Measurements from ENCODE around the gene PEX6. TPM values are rescaled to one million over a fixed set of nuclear protein-coding genes. Genes with fewer than 3 reads are reported as not detected.

The PEX6 gene
- total and polyA plus RNA-seq, 2 of the 13 experiments (the other 11 are each of a cell fraction or from before 2014, with no cell fraction given): 5.1 to 6.7 TPM

DNA sequence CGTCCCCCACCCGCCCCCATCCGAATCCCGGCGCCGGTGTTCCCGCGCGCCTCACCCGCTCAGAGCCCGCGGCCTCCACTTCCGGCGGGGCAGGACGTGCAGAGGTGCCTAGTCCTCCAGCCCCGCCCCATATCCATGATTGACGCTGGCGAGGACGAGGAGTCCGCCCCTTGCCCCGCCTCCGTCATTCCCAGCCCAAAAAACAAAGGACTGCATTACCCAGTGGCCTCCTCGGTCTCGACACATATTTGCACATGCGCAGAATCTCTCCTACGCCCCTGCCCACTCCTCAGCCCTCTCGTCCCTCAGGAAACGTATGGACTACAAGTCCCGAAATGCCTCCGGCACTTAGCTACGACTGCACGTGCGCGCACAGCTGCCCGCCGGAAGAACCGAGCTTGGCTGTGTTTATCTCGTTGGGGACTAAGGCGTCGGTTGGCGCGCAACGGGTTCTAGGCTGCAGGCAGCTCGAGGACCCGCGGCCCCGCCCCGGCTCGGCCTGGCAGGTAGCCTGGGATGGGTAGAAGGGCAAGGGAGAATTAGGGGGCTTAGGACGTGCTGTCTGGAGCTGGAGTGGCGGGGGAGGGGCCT, 35.0 kb upstream of the PEX6 start, which contains the start of the genes KLHDC3 and MEA1 (continued):
- no peak for TF ChIP-seq HMG20A (CRISPR knock-in tag; IDR thresholded peaks at IDR 0.05; ENCODE audit: borderline replicate concordance)
- no peak; the same call in 1 of the 2 replicates for TF ChIP-seq ZSCAN9 (CRISPR knock-in tag; IDR thresholded peaks at IDR 0.05; ENCODE audit: borderline replicate concordance)
- no peak for TF ChIP-seq ZFAT (CRISPR knock-in tag; conservative IDR thresholded peaks at IDR 0.05)
- TF ChIP-seq, protein P1, sequence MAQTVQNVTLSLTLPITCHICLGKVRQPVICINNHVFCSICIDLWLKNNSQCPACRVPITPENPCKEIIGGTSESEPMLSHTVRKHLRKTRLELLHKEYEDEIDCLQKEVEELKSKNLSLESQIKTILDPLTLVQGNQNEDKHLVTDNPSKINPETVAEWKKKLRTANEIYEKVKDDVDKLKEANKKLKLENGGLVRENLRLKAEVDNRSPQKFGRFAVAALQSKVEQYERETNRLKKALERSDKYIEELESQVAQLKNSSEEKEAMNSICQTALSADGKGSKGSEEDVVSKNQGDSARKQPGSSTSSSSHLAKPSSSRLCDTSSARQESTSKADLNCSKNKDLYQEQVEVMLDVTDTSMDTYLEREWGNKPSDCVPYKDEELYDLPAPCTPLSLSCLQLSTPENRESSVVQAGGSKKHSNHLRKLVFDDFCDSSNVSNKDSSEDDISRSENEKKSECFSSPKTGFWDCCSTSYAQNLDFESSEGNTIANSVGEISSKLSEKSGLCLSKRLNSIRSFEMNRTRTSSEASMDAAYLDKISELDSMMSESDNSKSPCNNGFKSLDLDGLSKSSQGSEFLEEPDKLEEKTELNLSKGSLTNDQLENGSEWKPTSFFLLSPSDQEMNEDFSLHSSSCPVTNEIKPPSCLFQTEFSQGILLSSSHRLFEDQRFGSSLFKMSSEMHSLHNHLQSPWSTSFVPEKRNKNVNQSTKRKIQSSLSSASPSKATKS (CRISPR knock-in tag; IDR thresholded peaks at IDR 0.05): no peak
- no peak for TF ChIP-seq NR1H2 (CRISPR knock-in tag; IDR thresholded peaks at IDR 0.05; ENCODE audit: borderline replicate concordance, low read depth)
- no peak for TF ChIP-seq JUNB (CRISPR knock-in tag; IDR thresholded peaks at IDR 0.05; ENCODE audit: borderline replicate concordance)
- no peak for TF ChIP-seq ZNF12 (CRISPR knock-in tag; IDR thresholded peaks at IDR 0.05)
- TF ChIP-seq ZNF282 (IDR thresholded peaks at IDR 0.05; ENCODE audit: partially characterized antibody): no peak
- no peak for TF ChIP-seq CCDC6 (CRISPR knock-in tag; IDR thresholded peaks at IDR 0.05)
- 0 out of 2 replicates have a peak, but pooled peaks have one; percentile 44 for TF ChIP-seq ZMYM4 (CRISPR knock-in tag; IDR thresholded peaks at IDR 0.05)
- TF ChIP-seq HDAC1 (CRISPR knock-in tag; IDR thresholded peaks at IDR 0.05): peak; percentile 86
- TF ChIP-seq, protein P2, sequence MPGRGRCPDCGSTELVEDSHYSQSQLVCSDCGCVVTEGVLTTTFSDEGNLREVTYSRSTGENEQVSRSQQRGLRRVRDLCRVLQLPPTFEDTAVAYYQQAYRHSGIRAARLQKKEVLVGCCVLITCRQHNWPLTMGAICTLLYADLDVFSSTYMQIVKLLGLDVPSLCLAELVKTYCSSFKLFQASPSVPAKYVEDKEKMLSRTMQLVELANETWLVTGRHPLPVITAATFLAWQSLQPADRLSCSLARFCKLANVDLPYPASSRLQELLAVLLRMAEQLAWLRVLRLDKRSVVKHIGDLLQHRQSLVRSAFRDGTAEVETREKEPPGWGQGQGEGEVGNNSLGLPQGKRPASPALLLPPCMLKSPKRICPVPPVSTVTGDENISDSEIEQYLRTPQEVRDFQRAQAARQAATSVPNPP (CRISPR knock-in tag; IDR thresholded peaks at IDR 0.05): no peak
- no peak for TF ChIP-seq GPN1 (CRISPR knock-in tag; IDR thresholded peaks at IDR 0.05; ENCODE audit: borderline replicate concordance)
- peak; percentile 34; the same call in 1 of the 2 replicates for TF ChIP-seq ZNF567 (CRISPR knock-in tag; IDR thresholded peaks at IDR 0.05; ENCODE audit: borderline replicate concordance)
- TF ChIP-seq, protein P3, sequence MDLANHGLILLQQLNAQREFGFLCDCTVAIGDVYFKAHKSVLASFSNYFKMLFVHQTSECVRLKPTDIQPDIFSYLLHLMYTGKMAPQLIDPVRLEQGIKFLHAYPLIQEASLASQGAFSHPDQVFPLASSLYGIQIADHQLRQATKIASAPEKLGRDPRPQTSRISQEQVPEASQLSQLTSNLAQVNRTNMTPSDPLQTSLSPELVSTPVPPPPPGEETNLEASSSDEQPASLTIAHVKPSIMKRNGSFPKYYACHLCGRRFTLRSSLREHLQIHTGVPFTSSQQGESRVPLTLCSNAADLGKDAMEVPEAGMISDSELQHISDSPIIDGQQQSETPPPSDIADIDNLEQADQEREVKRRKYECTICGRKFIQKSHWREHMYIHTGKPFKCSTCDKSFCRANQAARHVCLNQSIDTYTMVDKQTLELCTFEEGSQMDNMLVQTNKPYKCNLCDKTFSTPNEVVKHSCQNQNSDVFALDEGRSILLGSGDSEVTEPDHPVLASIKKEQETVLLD (CRISPR knock-in tag; IDR thresholded peaks at IDR 0.05; ENCODE audit: low read depth): 0 out of 2 replicates have a peak, but pooled peaks have one; percentile 77
- TF ChIP-seq SNRNP70 (IDR thresholded peaks at IDR 0.05; ENCODE audit: low read depth, low read length): no peak
- peak; percentile 89 for TF ChIP-seq SPEN (CRISPR knock-in tag; IDR thresholded peaks at IDR 0.05; ENCODE audit: low read depth)
- TF ChIP-seq, protein P4, sequence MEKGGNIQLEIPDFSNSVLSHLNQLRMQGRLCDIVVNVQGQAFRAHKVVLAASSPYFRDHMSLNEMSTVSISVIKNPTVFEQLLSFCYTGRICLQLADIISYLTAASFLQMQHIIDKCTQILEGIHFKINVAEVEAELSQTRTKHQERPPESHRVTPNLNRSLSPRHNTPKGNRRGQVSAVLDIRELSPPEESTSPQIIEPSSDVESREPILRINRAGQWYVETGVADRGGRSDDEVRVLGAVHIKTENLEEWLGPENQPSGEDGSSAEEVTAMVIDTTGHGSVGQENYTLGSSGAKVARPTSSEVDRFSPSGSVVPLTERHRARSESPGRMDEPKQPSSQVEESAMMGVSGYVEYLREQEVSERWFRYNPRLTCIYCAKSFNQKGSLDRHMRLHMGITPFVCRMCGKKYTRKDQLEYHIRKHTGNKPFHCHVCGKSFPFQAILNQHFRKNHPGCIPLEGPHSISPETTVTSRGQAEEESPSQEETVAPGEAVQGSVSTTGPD (CRISPR knock-in tag; IDR thresholded peaks at IDR 0.05): no peak
- TF ChIP-seq, protein P5, sequence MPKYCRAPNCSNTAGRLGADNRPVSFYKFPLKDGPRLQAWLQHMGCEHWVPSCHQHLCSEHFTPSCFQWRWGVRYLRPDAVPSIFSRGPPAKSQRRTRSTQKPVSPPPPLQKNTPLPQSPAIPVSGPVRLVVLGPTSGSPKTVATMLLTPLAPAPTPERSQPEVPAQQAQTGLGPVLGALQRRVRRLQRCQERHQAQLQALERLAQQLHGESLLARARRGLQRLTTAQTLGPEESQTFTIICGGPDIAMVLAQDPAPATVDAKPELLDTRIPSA (CRISPR knock-in tag; IDR thresholded peaks at IDR 0.05; ENCODE audit: borderline replicate concordance): no peak
- TF ChIP-seq, protein P6, sequence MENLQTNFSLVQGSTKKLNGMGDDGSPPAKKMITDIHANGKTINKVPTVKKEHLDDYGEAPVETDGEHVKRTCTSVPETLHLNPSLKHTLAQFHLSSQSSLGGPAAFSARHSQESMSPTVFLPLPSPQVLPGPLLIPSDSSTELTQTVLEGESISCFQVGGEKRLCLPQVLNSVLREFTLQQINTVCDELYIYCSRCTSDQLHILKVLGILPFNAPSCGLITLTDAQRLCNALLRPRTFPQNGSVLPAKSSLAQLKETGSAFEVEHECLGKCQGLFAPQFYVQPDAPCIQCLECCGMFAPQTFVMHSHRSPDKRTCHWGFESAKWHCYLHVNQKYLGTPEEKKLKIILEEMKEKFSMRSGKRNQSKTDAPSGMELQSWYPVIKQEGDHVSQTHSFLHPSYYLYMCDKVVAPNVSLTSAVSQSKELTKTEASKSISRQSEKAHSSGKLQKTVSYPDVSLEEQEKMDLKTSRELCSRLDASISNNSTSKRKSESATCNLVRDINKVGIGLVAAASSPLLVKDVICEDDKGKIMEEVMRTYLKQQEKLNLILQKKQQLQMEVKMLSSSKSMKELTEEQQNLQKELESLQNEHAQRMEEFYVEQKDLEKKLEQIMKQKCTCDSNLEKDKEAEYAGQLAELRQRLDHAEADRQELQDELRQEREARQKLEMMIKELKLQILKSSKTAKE (CRISPR knock-in tag; IDR thresholded peaks at IDR 0.05; ENCODE audit: borderline replicate concordance): no peak

Measured in HepG2 (cell line).